Renal cortex interstitium (tissue), 15 donors: ENCODE results near the gene CCDC148. TPM values are rescaled to one million over a fixed set of nuclear protein-coding genes. Genes with fewer than 3 reads are reported as not detected.

Experiments used
- DNase-seq, 11 donors: peaks; one replicate each; pipeline ENCODE4 v3.0.0-alpha.2; 2013; ENCODE audit warnings: low read depth in 9 of 11, low spot score in 4 of 11; ENCODE audit errors: extremely low read depth in 1 of 11
- long read RNA-seq, 16 experiments: transcript quantifications; one replicate each; lab custom pipeline, GENCODE V29; 2026
- polyA plus RNA-seq, 3 donors: library from polyadenylated mRNA; unstranded; fragments of 120-200 nt; gene quantifications; one replicate each; pipeline ENCODE4 v1.2.1, GENCODE V29; 2013; ENCODE audit not compliant: insufficient read length in 3 of 3

Gene CCDC148
- polyA plus RNA-seq = 10 to 100 TPM in 1 of 3 donors, 1 to 10 TPM in 2; 8.0 to 12.7 (median 8.4) TPM
- long read RNA-seq, donor 1 = 0 reads
- long read RNA-seq, donor 2 = 0 reads
- long read RNA-seq, donor 3 = 0 reads
- long read RNA-seq, donor 4 = 0 reads
- long read RNA-seq, donor 5 = 0 reads
- long read RNA-seq, donor 6, partial matches to known transcripts = 0 of 1 reads
- long read RNA-seq, donor 6, other reads (novel, unspliced or antisense) = 0 of 1 reads
- long read RNA-seq, donor 7 = 0 reads
- long read RNA-seq, donor 8, partial matches to known transcripts = 6 of 6 reads
- long read RNA-seq, donor 8, other reads (novel, unspliced or antisense) = 0 of 6 reads
- long read RNA-seq, donor 9 = 0 reads
- long read RNA-seq, donor 10 = 0 reads
- long read RNA-seq, donor 11 = 0 reads
- long read RNA-seq, donor 12 = 0 reads
- long read RNA-seq, donor 13 = 0 reads
- long read RNA-seq, donor 14 = 0 reads
- long read RNA-seq, donor 15, partial matches to known transcripts = 73 of 73 reads
- long read RNA-seq, donor 15, other reads (novel, unspliced or antisense) = 0 of 73 reads
- long read RNA-seq, donor 16, partial matches to known transcripts = 0 of 1 reads
- long read RNA-seq, donor 16, other reads (novel, unspliced or antisense) = 0 of 1 reads

DNA sequence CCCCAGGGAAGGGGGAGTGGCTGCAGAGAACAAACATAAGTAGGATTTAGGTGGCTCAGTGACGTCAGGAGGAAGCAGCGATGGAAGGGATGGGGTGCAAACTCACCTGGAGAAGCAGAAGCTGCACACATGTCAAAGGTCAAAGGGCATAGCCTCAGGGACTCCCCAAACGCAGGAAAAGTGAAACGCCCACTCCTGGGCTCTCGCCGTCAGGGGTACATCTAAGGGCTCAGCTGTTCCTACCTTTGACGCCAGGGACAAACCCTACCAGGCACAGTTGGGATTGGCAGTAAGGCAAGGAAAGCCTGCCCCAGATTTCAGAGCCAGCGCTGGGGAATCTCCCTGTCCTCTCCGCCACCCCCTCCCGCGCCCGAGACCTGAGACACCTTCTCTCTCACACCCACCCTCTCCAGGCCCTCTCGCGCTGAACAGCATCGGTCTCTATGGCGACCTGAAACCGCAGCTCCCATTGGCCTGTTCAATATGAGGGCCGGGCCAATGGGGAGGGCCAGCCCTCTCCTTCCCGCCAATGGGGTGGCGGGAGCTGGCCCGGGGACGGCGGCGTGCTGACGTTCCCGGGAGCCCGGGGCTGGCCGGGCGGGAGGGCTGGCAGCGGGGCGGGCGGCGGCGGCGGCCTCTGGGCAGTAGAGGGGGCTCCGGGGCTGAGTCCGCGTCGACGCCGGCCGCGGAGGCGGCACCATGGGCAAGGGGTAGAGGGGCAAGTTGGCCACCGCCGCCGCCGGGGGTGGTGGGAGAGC is at the start of gene CCDC148, which contains the start of gene PKP4:
Gene CCDC148, minus strand, starts transcription at position 445 of the 758 bp plus-strand sequence. Its CDS starts 314 bp downstream, at position 131.
Gene PKP4, plus strand, starts transcription at position 644 of the 758 bp plus-strand sequence. CDS start 76,233 bp downstream, outside the sequence.
- peak; percentile 67 to 96 (median 89) for DNase-seq

DNA sequence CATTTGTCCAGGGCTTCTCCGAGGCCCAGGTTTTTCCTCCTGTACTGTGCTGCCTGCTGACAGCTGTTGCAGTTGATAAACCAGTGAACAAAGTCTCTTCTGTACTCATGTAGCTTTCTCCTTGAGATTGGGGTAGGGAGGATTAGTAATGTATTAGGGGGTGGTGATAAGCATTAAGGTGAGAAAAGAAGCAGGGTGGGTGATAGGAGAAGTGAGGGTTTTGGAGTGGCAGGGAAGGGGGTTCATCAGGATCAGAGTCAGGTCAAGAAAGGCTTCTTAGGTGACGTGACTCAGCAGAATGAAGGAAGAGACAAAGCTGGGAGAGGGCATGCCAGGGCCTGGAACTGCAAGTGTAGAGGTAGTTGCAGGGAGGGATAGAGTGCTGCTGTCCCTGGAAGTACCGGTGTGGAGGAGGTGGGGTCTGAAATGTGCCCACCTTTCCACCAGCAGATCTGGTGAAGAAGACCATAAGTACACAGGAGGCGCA is 48.9 kb upstream of the CCDC148 start:
- DNase-seq = no peak

DNA sequence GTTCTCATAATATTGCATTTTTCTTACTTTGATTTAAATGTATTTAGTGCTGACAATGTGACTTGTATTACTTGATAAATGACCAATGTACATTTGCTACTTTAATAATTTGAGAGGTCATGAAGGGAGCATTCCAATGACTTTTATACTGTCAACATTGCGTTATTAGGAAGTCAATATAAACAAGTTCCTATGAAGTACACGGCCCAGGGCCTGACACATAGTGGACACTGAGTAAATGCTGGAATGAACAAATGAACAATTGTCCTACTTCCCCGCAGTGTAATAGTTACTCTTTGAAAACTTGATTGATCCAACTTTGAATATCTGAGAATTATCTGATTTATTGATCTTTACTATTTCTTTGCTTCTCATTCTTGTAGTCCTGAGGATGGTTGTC is 47.5 kb upstream of the CCDC148 start:
- no peak for DNase-seq

DNA sequence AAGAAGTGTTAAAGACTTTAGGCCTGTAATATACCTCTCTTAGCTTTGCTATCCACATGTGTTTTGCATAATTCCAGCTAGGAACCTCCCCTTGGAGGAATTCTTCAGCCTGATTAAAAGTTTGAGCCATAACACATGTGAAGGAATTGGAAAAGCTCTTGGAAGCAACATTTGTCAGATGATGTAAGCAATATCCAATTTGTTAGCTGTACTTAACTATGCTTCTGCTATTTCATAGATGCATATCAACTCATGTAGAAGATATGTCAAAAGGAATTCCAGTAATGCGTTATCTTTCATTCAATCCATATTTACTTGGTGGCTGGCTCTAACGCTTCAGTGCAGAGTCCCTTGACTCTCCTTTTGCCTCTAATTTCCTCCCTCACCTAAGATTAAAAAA is 46.4 kb upstream of the CCDC148 start:
- no peak for DNase-seq

DNA sequence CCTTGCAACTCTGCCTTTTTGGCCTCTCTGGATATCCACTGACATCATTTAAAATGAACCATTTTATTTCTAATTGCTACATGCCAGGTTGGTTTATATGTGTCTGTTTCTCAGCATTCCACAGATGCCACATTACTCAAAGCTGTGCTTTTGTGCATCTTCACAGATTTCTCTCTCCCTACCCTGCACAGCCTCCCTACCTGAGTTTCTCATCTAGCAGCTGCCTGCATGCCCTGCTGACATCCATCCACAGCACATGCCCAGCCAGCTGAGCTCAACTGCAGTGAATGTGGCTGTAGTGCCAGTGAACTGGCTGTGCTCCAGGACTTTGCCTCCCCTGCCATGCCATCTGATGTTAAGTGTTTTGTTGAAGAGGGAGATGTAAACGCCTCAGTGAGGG is 44.7 kb upstream of the CCDC148 start:
- no peak for DNase-seq

DNA sequence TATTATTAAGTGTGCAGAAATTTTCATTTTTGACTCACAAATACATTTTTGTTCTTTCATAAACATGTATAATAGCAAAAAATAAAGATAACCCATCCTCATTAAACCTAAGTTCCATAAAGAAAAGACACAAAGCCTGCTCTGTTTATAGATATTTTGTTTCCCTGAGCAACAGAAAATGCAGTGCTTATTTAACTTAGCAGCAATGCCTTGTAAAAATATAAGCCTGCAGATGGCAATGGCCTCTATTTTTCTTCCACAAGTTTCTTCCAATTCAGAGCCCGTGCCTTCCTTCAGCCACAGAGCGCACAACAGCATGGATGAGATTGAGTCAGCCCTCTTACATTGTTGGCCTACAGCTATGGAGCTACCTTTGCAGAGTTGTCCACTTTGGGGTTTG is 43.8 kb upstream of the CCDC148 start:
- no peak for DNase-seq

DNA sequence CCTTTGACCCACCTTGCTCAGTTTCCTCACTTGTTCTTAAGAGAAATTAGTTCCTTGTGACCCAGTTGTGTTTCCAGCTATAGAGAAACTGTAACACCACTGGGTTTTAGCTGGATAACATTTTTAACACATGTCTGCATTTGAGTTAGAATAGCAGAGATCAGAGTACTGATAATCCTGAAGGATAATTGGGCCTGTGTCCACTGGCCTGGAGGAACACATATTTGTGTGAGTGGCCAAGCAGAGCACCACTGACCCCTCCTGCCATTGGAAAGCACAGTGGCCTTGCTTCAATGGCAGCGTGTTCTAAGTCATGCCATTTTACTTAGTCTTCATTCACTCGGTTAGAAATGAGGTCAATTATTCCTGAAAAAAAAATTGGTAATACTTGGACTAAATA is 42.8 kb upstream of the CCDC148 start:
- no peak for DNase-seq

DNA sequence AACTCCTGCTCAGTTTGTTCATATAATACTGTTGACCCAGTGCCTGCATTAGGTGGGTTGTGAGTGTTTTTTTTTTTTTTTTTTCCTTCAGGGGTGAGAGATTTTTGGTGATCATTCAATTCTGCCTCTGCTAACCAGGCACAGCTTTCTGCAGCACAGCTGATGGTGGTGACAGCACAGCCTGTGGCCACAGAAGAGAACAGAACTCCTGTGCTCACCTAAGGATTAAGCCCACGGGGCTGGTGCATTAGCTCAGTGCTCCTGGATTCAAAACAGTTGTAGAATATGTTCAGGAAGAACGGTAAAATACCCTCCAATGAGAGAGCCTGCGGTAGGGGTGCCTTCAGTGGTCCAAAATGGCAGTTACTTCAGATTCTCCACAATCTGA is 42.2 kb upstream of the CCDC148 start:
- no peak for DNase-seq

DNA sequence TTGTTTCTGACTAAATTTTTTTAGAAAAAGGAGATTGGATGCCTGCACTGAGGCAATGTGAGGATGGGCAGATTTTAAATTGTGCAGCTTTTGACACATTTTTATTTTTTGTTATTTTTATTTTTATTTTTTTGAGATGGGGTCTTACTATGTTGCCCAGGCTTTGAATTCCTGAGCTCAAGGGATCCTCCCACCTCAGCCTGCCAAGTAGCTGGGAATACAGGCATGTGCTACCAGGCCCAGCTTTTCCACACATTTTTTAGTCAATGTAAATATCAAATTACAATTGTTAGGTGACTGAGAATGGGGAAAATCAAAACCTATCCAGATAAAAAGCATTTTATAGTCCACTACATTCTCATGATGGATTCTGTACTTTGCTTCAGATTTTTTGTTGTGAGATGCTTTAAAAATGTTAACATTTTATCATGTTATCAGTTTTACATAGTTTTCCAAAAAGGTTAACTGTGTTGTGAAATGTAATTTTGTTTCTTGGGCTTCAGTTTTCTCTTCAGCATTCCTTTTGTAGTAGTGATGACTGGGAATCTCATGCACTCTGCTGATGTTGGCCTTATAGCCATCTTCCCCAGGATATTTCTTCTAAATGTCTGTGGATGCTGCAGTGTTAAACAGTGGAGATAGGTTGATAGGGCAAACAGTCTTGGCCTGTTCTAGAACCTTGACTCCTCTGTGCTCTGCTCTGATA is 41.6 kb upstream of the CCDC148 start:
- no peak for DNase-seq

DNA sequence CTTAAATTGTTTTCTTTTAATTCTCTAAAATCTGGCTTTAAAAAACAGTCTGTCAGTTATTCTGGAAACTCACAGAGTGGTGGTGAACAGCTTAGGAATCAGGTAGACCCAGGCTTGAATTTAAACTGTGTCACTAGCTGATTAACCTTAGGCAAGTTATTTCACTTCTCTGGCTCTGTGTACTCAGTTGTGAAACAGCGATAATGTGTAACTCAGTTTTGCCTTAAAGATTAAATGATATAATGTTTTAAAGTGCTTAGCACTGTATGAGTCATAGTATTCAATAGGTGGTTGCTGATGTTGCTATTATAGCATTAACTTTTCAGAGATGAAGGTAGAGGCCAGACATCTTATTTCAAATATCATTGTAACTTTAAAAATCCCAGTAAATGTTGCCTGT is 40.9 kb upstream of the CCDC148 start:
- DNase-seq = no peak

DNA sequence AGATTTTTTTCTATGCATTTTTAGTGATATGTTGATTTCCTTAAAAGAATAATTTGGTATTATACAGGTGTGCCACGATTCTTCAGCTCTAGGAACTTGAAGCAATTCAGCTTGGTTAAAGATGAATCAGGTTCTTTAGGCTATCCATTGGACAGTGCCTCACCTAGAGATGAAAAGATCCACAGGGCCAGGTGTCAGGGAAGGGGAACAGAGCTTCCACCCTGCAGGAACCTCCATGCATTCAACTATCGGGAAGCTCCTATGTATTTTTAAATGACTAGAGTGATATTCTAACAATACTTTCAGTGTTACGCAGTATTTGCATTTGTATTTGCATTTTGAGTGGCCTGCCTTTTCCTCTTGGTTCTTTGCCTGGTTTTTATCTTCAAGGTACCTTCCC is 40.4 kb upstream of the CCDC148 start:
- DNase-seq = no peak

DNA sequence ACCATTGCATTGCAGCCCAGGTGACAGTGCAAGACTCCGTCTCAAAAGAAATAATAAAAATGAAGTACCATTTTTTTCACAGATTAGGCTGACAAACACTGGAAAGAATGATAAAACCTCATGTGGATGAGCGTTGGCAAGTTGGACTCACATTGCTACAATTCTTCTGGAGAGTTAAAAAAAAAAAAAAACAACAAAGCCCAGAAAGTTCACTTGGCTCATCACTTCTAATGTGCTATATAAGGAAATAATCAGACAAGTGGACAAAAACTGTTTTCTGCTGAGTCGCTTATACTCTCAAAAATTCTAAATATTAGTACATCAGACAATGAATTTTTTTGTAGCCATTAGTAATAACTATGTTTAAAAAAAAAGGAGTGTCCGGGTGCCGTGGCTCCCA is 38.6 kb upstream of the CCDC148 start:
- no peak for DNase-seq

DNA sequence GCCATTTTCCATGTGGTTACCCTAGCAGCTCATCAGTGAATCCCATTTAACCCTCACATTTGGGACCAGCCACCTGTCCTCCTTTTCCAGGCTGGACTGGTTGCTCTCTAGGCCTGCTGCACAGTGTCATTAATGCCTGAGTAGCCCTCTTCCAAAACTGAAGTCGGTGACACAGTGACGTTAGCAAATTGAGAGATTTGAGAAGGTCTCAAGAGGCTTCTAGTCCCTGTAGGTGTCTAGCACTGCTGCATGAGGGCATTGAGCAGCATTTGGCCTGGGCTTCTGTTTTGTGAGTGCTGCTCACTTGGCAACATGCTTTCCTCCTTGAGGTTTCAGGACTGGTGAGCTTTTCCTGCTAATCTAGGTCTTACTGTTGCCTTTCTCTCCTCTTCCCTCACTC is 36.9 kb upstream of the CCDC148 start:
- no peak for DNase-seq

DNA sequence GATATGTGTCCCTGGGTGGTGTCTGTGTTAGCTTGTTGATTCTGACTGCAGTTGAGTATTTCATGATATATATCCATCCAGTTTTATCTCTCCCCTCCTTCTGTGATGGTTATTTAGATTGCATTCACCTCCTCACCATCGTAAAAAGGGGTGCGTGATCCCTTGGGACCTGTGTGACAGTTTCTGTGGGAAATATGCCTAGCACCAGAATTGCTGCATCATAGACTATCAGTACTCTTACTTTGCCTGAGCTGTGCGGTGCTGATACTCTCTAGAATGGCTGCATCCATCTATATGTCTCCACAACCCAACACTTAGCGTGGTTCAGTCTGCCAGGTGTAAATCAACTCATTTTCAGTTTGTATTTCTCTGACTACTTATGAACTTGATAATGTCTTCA is 34.5 kb upstream of the CCDC148 start:
- DNase-seq = no peak

DNA sequence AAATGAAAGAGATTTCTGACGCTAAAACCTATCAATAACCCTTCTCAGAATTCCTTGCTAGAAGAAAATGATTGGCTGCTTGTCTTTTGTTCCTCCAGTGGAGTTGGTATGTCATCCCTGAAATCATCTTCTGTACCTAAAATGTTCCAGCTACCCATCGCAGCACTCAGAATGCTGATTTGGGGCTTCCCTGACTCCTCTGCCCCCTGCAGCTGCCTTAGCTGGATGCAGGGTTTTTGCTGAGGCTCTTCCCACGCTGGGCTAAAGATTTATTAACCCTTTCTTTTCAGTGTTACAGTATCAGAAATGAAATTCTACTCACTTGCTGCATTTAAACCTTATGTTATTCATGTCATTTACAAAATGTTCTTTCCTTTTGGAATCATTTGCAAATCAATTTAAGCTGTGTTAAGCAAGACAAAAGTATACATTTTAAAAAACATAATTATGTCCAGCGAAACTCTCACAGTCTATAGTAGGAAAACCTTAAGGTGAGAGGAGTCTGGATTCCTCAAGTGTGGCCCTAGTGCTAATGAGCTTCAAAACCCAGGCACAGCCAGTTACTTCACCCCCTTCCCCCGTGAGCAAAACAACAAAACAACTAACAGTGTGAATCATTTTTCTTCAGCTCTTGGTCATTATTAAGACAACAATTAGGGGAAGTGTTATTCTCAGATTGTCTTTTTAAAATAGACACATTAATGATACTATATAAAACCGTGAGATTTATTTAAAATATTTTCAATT is 33.0 kb upstream of the CCDC148 start:
- no peak for DNase-seq

DNA sequence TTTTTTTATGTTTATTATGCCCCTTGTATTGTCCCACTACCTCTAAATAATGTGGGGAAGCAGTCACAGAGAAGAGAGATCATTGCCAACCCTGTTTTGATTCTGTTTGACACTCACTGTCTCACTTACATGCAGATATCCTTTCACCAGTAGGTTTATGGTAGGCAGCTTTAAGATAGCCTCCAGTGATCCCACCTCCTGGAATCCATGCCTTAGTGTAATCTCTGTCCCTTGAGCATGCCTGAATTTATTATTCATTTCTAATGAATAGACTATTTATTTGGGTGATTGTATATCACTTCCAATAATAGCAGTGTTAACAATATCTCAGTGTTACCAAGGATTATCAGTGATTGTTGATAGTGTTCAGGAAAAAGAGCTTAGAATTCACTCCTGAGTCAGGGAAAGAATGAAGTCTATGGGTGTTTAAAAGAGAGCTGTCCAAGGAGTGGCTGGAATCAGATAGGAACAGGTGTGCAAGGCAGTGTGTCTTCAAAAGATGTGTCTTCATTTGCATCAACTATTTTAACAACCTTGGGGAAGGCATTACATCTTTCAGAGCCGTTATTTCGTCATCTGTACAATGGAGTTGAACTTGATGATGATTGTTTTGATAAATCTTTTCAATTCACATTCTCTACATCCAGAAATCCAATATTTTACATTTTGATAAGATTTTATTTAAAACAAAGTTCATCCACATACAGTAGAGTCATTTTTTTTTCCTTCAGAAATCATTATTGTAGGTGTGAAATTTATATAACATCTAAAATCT is 32.1 kb upstream of the CCDC148 start:
- DNase-seq = no peak

DNA sequence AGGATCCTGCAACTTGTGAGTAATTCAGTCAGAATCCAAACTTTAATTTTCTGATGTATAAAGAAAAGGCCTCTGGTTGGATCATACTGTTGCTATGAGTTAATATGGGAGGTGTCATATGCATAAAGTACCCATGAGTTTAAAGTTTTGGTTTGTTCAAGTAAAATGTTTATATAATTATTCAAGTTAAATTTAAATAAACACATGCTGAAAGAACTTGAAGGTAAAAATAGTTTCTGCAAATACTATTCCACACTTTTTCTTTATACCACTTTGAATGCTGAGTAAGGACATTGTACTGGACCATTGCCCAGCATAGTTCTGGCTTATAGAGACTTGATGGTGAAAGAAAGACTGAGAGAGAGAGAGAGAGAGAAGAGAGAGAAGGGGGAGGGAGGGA is 30.9 kb upstream of the CCDC148 start:
- DNase-seq = peak in 1 of 11 donors; percentile 8

DNA sequence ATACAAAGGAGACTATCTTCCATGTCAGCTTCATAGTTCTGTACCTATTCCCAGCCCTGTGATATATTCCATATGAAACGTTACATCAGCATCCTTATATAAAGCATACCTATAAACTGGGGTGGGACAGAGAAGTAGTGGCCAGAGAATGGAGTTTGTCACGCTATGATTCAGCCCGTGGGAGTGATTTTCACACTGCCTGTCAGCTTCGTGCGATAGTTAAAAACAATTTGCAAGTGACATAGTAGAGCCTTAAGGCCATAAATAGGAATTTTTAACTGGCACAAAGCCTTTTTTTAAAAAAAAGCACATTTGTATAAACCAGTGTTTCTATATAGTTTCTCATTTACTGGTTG is 30.4 kb upstream of the CCDC148 start:
- no peak for DNase-seq
